Neuronal stem cell (in vitro differentiated cells): ENCODE measurements around the gene GPS1.

ENCODE experiments used
- DNase-seq: peaks from one replicate; pipeline ENCODE4 v3.0.0-alpha.2; 2013; ENCODE audit warnings: low spot score
- H2AFZ ChIP-seq: one replicate; pipeline ENCODE4 v1.6.1; 2013; ENCODE audit warnings: mild to moderate bottlenecking, low read length, inconsistent platforms
- H2AK5ac ChIP-seq: 2 replicates; pipeline ENCODE4 v1.6.1; 2013; ENCODE audit warnings: low read depth, mild to moderate bottlenecking, inconsistent platforms, low read length, moderate library complexity, mixed read lengths
- H2BK120ac ChIP-seq: 2 replicates; pipeline ENCODE4 v1.6.1; 2013; ENCODE audit warnings: low read depth, mild to moderate bottlenecking, inconsistent platforms, low read length, moderate library complexity, mixed read lengths
- H2BK12ac ChIP-seq: one replicate; pipeline ENCODE4 v1.6.1; 2013; ENCODE audit warnings: low read length, inconsistent platforms
- H2BK15ac ChIP-seq: 2 replicates; pipeline ENCODE4 v1.6.1; 2013; ENCODE audit warnings: mild to moderate bottlenecking, low read length, inconsistent platforms, mixed read lengths
- H2BK5ac ChIP-seq: one replicate; pipeline ENCODE4 v1.6.1; 2013; ENCODE audit warnings: inconsistent platforms, mild to moderate bottlenecking, low read length, moderate library complexity
- H3K14ac ChIP-seq: one replicate; pipeline ENCODE4 v1.6.1; 2013; ENCODE audit warnings: low read length, inconsistent platforms
- H3K18ac ChIP-seq: 2 replicates; pipeline ENCODE4 v1.6.1; 2013; ENCODE audit warnings: low read length, inconsistent platforms
- H3K23ac ChIP-seq: 2 replicates; pipeline ENCODE4 v1.6.1; 2013; ENCODE audit warnings: low read depth, mild to moderate bottlenecking, mixed read lengths, low read length, inconsistent platforms; ENCODE audit not compliant: poor library complexity
- H3K27ac ChIP-seq: replicated peaks from 3 replicates; pipeline ENCODE4 v1.5.1; 2013; ENCODE audit warnings: low read length, inconsistent platforms
- H3K27me3 ChIP-seq, 3 experiments: 2 replicates each; pipeline ENCODE4 v1.6.1; 2013; ENCODE audit warnings: low read length in 3 of 3, mild to moderate bottlenecking in 2 of 3, inconsistent platforms in 1 of 3, low read depth in 1 of 3, mixed read lengths in 1 of 3, moderate library complexity in 1 of 3; ENCODE audit not compliant: control insufficient read depth in 3 of 3, insufficient read depth in 3 of 3
- H3K36me3 ChIP-seq, 2 donors: replicated peaks in 1 of 2; 2 replicates each; pipeline ENCODE4 v1.6.1; 2013; ENCODE audit warnings: low read length in 2 of 2; ENCODE audit not compliant: control insufficient read depth in 2 of 2, insufficient read depth in 2 of 2
- H3K4ac ChIP-seq: 2 replicates; pipeline ENCODE4 v1.6.1; 2013; ENCODE audit warnings: inconsistent platforms, mild to moderate bottlenecking, low read length, moderate library complexity
- H3K4me1 ChIP-seq, 2 donors: 1 replicate in 1 of 2; 2 replicates in 1 of 2; pipeline ENCODE4 v1.6.1; 2013; ENCODE audit warnings: low read length in 2 of 2, low read depth in 1 of 2; ENCODE audit not compliant: control insufficient read depth in 2 of 2, insufficient read depth in 1 of 2
- H3K4me2 ChIP-seq: one replicate; pipeline ENCODE4 v1.6.1; 2013; ENCODE audit warnings: mild to moderate bottlenecking, low read length, inconsistent platforms; ENCODE audit not compliant: insufficient read depth, poor library complexity, severe bottlenecking
- H3K4me3 ChIP-seq, 2 donors: 2 replicates each; pipeline ENCODE4 v1.5.1; 2013; ENCODE audit warnings: low read length in 2 of 2, mild to moderate bottlenecking in 2 of 2, inconsistent platforms in 1 of 2, moderate library complexity in 1 of 2
- H3K79me1 ChIP-seq: one replicate; pipeline ENCODE4 v1.6.1; 2013; ENCODE audit warnings: low read depth, mild to moderate bottlenecking, inconsistent platforms, low read length, moderate library complexity
- H3K9ac ChIP-seq: one replicate; pipeline ENCODE4 v1.6.1; 2013; ENCODE audit warnings: mild to moderate bottlenecking, low read depth, low read length, inconsistent platforms; ENCODE audit not compliant: poor library complexity
- H3K9me3 ChIP-seq, 2 donors: replicated peaks in 1 of 2; 2 replicates each; pipeline versions ENCODE3 to v1.6.1; 2013; ENCODE audit warnings: low read length in 2 of 2, mild to moderate bottlenecking in 2 of 2, inconsistent platforms in 1 of 2, low read depth in 1 of 2, mixed read lengths in 1 of 2, moderate library complexity in 1 of 2; ENCODE audit not compliant: control insufficient read depth in 2 of 2, insufficient read depth in 1 of 2
- H4K8ac ChIP-seq: one replicate; pipeline ENCODE4 v1.6.1; 2013; ENCODE audit warnings: low read depth, mild to moderate bottlenecking, inconsistent platforms, low read length, moderate library complexity
- H4K91ac ChIP-seq: one replicate; pipeline ENCODE4 v1.6.1; 2013; ENCODE audit warnings: low read length, low read depth, mild to moderate bottlenecking, inconsistent platforms; ENCODE audit not compliant: poor library complexity
- WGBS, 2 donors: extraction: QIAGEN DNeasy Blood & Tissue Kit; methylation state at CpG; one replicate each; pipeline ENCODE4 v1.1.7; 2013; ENCODE audit warnings: missing lambda C conversion rate in 2 of 2, mixed read lengths in 1 of 2; ENCODE audit not compliant: insufficient read length in 2 of 2, insufficient replicate concordance in 1 of 2; ENCODE audit errors: extremely low coverage in 2 of 2; 5-methylcytosine and 5-hydroxymethylcytosine counted together

The GPS1 gene

DNA sequence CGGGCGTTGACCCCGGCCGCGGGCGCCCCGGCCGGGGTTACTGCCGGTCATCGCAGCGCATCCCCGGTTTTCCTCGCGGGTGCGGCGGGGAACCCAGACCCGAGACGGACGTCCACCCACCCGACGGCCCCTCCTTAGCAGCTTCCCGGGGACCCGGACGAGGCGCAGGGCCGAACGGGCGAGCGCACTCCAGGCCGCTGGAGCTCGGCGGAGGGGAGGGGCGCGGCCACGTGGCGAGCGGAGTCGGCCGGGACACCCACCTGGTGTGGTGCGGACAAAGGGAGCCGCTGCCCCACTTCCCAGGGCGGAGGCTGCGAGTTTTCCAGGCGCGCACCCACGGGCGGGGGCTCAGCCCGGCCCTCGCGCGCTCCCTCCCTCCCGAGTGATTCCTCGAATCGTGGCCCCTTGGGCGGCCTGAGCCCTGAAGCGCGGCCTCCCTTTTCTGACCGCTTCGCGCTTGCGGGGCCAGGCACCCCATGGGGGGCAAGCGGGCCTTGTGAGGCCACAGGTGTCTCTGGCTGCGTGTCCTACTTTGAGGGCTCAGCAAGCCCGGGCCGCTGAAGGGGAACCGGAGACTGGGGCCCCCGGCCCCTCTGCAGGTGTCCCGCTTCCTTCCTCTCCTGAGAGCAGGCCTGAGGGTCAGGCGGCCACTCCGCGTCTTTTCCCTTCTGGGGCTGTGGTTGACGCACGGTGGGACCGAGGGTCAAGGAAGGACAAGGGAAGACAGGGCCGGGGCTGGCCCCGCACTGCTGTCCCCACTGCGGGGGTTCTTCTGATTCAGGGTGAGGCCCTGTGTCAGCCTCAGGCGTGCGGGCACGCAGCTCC lies 47.5 kb downstream of the GPS1 start:
- peak overlapping the region; percentile 100 for H3K23ac ChIP-seq
- H2BK5ac ChIP-seq = peak overlapping the region; percentile 99
- H3K9me3 ChIP-seq = peaks cover 0 to 3% of the 10 kb centered on the region in 2 donors
- peak overlapping the region; percentile 100 for H2AK5ac ChIP-seq
- H2AFZ ChIP-seq = peak overlapping the region; percentile 95
- H2BK15ac ChIP-seq = peak overlapping the region; percentile 99
- peak overlapping the region; percentile 88 for H3K9ac ChIP-seq
- H3K4ac ChIP-seq = peak overlapping the region; percentile 98
- peaks cover 28% of the 10 kb centered on the region for H3K79me1 ChIP-seq
- peak overlapping the region; percentile 100 for H3K18ac ChIP-seq
- no CpG with 5 or more reads among the region's 80 CpGs for WGBS, 2 donors
- H4K8ac ChIP-seq = no peak overlapping the region
- H2BK120ac ChIP-seq = peak overlapping the region; percentile 100
- DNase-seq = no peak
- H3K4me1 ChIP-seq = peaks cover 51 to 54% of the 10 kb centered on the region in 2 donors
- peak overlapping the region; percentile 100 for H4K91ac ChIP-seq
- H3K27me3 ChIP-seq = no peaks in the 10 kb centered on the region
- peak overlapping the region; percentile 73 for H3K4me2 ChIP-seq
- peak overlapping the region; percentile 47 to 75 for H3K4me3 ChIP-seq
- peak overlapping the region; percentile 83 for H3K27ac ChIP-seq
- peak overlapping the region; percentile 90 for H3K14ac ChIP-seq
- peak overlapping the region; percentile 93 for H2BK12ac ChIP-seq
- peaks cover 19 to 29% of the 10 kb centered on the region in 2 donors for H3K36me3 ChIP-seq

DNA sequence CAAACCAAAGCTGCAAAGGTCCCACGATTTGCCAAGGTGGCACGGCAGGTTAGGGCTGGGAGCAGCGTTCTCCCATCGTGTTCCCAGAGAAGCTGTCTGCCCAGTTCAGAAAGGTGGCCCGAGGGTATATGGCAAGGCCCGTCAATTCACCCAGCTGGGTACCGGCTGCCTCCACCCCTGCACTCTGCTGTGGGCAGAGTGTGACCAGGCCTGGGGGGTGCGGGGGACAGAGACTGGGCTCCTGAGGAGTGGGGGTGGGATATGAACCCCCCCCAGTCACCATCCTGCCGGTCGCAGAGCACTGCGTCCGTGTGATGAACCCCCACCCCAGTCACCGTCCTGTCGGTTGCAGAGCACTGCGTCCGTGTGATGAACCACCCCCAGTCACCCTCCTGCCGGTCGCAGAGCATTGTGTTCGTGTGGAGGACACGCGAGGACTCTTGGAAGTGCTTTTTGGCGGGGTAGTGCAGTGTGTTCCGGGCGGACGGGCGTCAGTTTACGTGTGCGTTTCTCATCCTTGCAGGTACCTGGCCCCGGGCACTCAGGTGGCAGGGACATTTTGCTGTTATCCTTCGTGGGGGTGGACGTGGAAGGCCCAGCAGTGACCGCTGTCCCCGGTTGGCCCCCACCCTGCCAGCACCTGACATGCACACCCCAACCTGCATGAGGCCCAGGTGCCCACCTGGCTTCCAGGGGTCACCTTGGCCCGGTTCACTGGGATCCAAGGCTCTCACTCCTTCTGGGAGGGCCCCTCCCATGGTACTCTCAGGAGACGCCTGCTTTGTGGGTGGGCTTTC lies 49.0 kb downstream of the GPS1 start:
- H2BK12ac ChIP-seq = peak overlapping the region; percentile 89
- H3K27me3 ChIP-seq = no peaks in the 10 kb centered on the region
- peak overlapping the region; percentile 13 for H3K4ac ChIP-seq
- no peak overlapping the region for H3K27ac ChIP-seq
- peak overlapping the region; percentile 69 for H4K91ac ChIP-seq
- no peak overlapping the region for H2BK120ac ChIP-seq
- WGBS, 2 donors = no CpG with 5 or more reads among the region's 35 CpGs
- H3K4me1 ChIP-seq = peaks cover 46 to 58% of the 10 kb centered on the region in 2 donors
- no peak overlapping the region for H3K14ac ChIP-seq
- peak overlapping the region; percentile 27 for H2AK5ac ChIP-seq
- peak overlapping the region; percentile 2 for H2BK5ac ChIP-seq
- peaks cover 8 to 15% of the 10 kb centered on the region in 2 donors for H3K36me3 ChIP-seq
- H3K9me3 ChIP-seq = peaks cover 0 to 3% of the 10 kb centered on the region in 2 donors
- H3K4me2 ChIP-seq = no peak overlapping the region
- peak overlapping the region; percentile 82 for H3K18ac ChIP-seq
- H4K8ac ChIP-seq = no peak overlapping the region
- no peak for DNase-seq
- no peak overlapping the region for H3K9ac ChIP-seq
- H3K79me1 ChIP-seq = peaks cover 20% of the 10 kb centered on the region
- no peak overlapping the region for H2AFZ ChIP-seq
- peak overlapping the region; percentile 83 for H2BK15ac ChIP-seq
- H3K4me3 ChIP-seq = no peak overlapping the region
- peak overlapping the region; percentile 16 for H3K23ac ChIP-seq

DNA sequence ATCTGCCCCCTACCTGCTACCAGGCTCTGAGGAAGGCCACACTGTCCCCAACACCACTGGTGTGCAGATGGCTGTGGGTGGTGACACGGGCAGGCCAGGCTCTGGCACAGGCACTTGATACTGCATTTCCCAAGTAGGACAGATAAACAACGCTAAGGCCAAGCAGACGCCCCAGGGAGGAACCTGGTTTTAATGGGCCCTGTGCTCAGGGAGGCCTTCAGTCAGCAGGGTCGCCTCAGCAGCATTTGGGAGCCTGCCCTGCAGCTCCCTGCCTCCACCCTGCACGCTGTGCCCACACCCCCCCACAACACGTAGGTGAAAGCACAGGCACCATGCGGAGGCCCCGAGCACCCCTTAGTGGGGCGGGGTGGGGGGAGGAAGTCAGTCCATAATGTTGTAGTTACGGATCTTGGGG lies 49.6 kb downstream of the GPS1 start:
- no peak overlapping the region for H3K4me2 ChIP-seq
- peaks cover 2 to 9% of the 10 kb centered on the region in 2 donors for H3K36me3 ChIP-seq
- H3K18ac ChIP-seq = peak overlapping the region; percentile 86
- H3K23ac ChIP-seq = peak overlapping the region; percentile 16
- no peak overlapping the region for H3K14ac ChIP-seq
- H3K4ac ChIP-seq = peak overlapping the region; percentile 13
- H3K4me1 ChIP-seq = peaks cover 44 to 58% of the 10 kb centered on the region in 2 donors
- no peak overlapping the region for H4K8ac ChIP-seq
- peak overlapping the region; percentile 2 for H2BK5ac ChIP-seq
- no peak overlapping the region for H3K4me3 ChIP-seq
- H3K9ac ChIP-seq = no peak overlapping the region
- no peak for DNase-seq
- no peak overlapping the region for H3K27ac ChIP-seq
- H2AFZ ChIP-seq = no peak overlapping the region
- H2AK5ac ChIP-seq = peak overlapping the region; percentile 27
- no CpG with 5 or more reads among the region's 10 CpGs for WGBS, 2 donors
- H2BK15ac ChIP-seq = peak overlapping the region; percentile 83
- H4K91ac ChIP-seq = no peak overlapping the region
- H2BK12ac ChIP-seq = no peak overlapping the region
- peaks cover 0 to 3% of the 10 kb centered on the region in 2 donors for H3K9me3 ChIP-seq
- H3K27me3 ChIP-seq = no peaks in the 10 kb centered on the region
- no peak overlapping the region for H2BK120ac ChIP-seq
- H3K79me1 ChIP-seq = peaks cover 14% of the 10 kb centered on the region
